PC-3 (cell line): Measurements from ENCODE around the gene UCK1.

Experiments used
- CTCF ChIP-seq: fragments of 300-600 bp; sonication (generic); conservative IDR thresholded peaks from 2 replicates; pipeline ENCODE4 v1.5.1; 2017; ENCODE audit warnings: antibody characterized with exemption, low read depth, mild to moderate bottlenecking, low read length
- EZH2phosphoT487 ChIP-seq: fragments of 300-600 bp; sonication (generic); IDR thresholded peaks from 2 replicates; pipeline ENCODE4 v1.6.1; 2018; ENCODE audit warnings: mild to moderate bottlenecking, antibody characterized with exemption, low read length, borderline replicate concordance

GRCh38 chr9:131482343-131483006 lies 48.6 kb downstream of the UCK1 start:
- no peak for TF ChIP-seq CTCF
- no peak for TF ChIP-seq EZH2phosphoT487
